Peyer's patch (tissue), 4 donors: ENCODE data around the gene NT5DC4. TPM values are rescaled to one million over a fixed set of nuclear protein-coding genes. Genes with fewer than 3 reads are reported as not detected.

ENCODE experiments used
- DNase-seq, 3 donors: peaks; one replicate each; pipeline ENCODE4 v3.0.0-alpha.2; 2017 to 2019
- H3K27ac ChIP-seq, 4 donors: fragments of 200-600 bp; sonication (generic); one replicate each; pipeline ENCODE4 v1.5.1; 2016 to 2019
- H3K27me3 ChIP-seq, 2 donors: fragments of 200-600 bp; sonication (generic); one replicate each; pipeline ENCODE4 v1.5.1; 2019
- H3K36me3 ChIP-seq, 3 donors: fragments of 200-600 bp; sonication (generic); one replicate each; pipeline ENCODE4 v1.5.1; 2016 to 2019
- H3K4me1 ChIP-seq, 4 donors: fragments of 200-600 bp; sonication (generic); one replicate each; pipeline ENCODE4 v1.5.1; 2016 to 2019
- H3K4me3 ChIP-seq, 4 donors: fragments of 200-600 bp; sonication (generic); 1 replicate in 3 of 4; 2 replicates in 1 of 4; pipeline ENCODE4 v1.5.1; 2016 to 2019; ENCODE audit warnings: mild to moderate bottlenecking in 1 of 4
- H3K9me3 ChIP-seq, 4 donors: fragments of 200-600 bp; sonication (generic); one replicate each; pipeline ENCODE4 v1.5.1; 2016 to 2019; ENCODE audit warnings: mild to moderate bottlenecking in 1 of 4
- CTCF ChIP-seq, 6 experiments: fragments of 450-650 bp in 4 of 6; fragments of 200-600 bp in 2 of 6; sonication (generic) in 1 of 6; IDR thresholded peaks; one replicate each; pipeline ENCODE4 v1.5.1; 2017 to 2019; ENCODE audit warnings: antibody characterized with exemption in 6 of 6, mild to moderate bottlenecking in 3 of 6, moderate library complexity in 1 of 6
- POLR2A ChIP-seq, 2 donors: fragments of 450-650 bp; IDR thresholded peaks; one replicate each; pipeline ENCODE4 v1.5.1; 2017; ENCODE audit warnings: antibody characterized with exemption in 2 of 2, mild to moderate bottlenecking in 2 of 2, moderate library complexity in 2 of 2
- total RNA-seq, 4 donors: library from RNA; depleted of rRNA; stranded (reverse); fragments of >200 nt; gene quantifications; one replicate each; pipeline ENCODE4 v1.1.0, GENCODE V29; 2016

NT5DC4 gene
- total RNA-seq, 4 donors from 2014 or later, result 5.8 TPM; not detected in 3

- Histone ChIP-seq H3K4me1 (peaks cover 0 to 6% (median 4%) of the 10 kb centered on the region in 4 donors), H3K27me3 (no peaks in the 10 kb centered on the region), H3K36me3 (no peaks in the 10 kb centered on the region), H3K27ac (no peak overlapping the region), H3K9me3 (no peaks in the 10 kb centered on the region), H3K4me3 (no peak overlapping the region)
- no peak for TF ChIP-seq POLR2A (IDR thresholded peaks at IDR 0.05)
- no peak for TF ChIP-seq CTCF (IDR thresholded peaks at IDR 0.05)
- DNase-seq, result peak in 1 of 3 donors; percentile 27
These were observed 11.1 kb upstream of the NT5DC4 start for GRCh38 chr2:112709703-112710102.

GRCh38 chr2:112710956-112711750 is 9.7 kb upstream of the NT5DC4 start:
- no peaks in the 10 kb centered on the region for H3K27me3 ChIP-seq
- no peak overlapping the region for H3K27ac ChIP-seq
- DNase-seq, result peak in 1 of 3 donors; percentile 40
- TF ChIP-seq POLR2A (IDR thresholded peaks at IDR 0.05) (no peak), CTCF (IDR thresholded peaks at IDR 0.05) (no peak)
- H3K9me3 ChIP-seq, result no peaks in the 10 kb centered on the region
- no peak overlapping the region for H3K4me3 ChIP-seq
- no peaks in the 10 kb centered on the region for H3K36me3 ChIP-seq
- peaks cover 0 to 4% (median 2%) of the 10 kb centered on the region in 4 donors for H3K4me1 ChIP-seq

- no peaks in the 10 kb centered on the region for H3K9me3 ChIP-seq
- no peak overlapping the region for H3K27ac ChIP-seq
- H3K36me3 ChIP-seq, result no peaks in the 10 kb centered on the region
- H3K4me1 ChIP-seq, result peaks cover 0 to 4% (median 0%) of the 10 kb centered on the region in 4 donors
- TF ChIP-seq CTCF (IDR thresholded peaks at IDR 0.05) (no peak), POLR2A (IDR thresholded peaks at IDR 0.05) (no peak)
- H3K4me3 ChIP-seq, result no peak overlapping the region
- H3K27me3 ChIP-seq, result no peaks in the 10 kb centered on the region
- DNase-seq, result peak in 1 of 3 donors; percentile 13
These were observed 8.4 kb upstream of the NT5DC4 start for GRCh38 chr2:112712465-112712864.

- Histone ChIP-seq H3K4me1 (no peaks in the 10 kb centered on the region), H3K27ac (no peak overlapping the region), H3K27me3 (no peaks in the 10 kb centered on the region), H3K4me3 (no peak overlapping the region), H3K36me3 (no peaks in the 10 kb centered on the region), H3K9me3 (no peaks in the 10 kb centered on the region)
- peak in 1 of 3 donors; percentile 59 for DNase-seq
- no peak for TF ChIP-seq CTCF (IDR thresholded peaks at IDR 0.05)
These were observed 7.8 kb upstream of the NT5DC4 start for GRCh38 chr2:112712903-112713584.

GRCh38 chr2:112713585-112713925 is 7.3 kb upstream of the NT5DC4 start:
- TF ChIP-seq CTCF (IDR thresholded peaks at IDR 0.05), result no peak
- TF ChIP-seq POLR2A (IDR thresholded peaks at IDR 0.05), result no peak
- Histone ChIP-seq H3K27ac (no peak overlapping the region), H3K4me3 (no peak overlapping the region), H3K27me3 (no peaks in the 10 kb centered on the region), H3K36me3 (no peaks in the 10 kb centered on the region), H3K9me3 (no peaks in the 10 kb centered on the region), H3K4me1 (no peaks in the 10 kb centered on the region)
- peak in 1 of 3 donors; percentile 7 for DNase-seq
